Measurements from ENCODE around the gene NBAS.

DNA sequence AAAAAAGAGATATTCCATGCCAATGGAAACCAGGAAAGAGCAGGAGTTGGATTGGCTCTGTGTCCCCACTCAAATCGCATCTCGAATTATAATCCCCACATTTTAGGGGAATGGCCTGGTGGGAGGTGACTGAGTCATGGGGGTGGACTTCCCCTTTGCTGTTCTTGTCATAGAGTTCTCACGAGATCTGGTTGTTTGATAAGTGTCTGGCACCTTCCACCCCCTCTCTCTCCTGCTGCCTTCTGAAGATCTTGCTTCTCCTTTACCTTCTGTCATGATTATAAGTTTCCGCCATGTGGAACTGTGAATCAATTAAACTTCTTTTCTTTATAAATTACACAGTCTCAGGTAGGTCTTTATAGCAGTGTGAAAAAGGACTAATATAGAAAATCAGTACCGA, 355.6 kb downstream of the NBAS start:
- TF ChIP-seq POLR2AphosphoS5 (IDR thresholded peaks at IDR 0.05; ENCODE audit: low read depth, low read length) (no peak), SIN3A (IDR thresholded peaks at IDR 0.05; ENCODE audit: borderline replicate concordance, insufficient read depth, low read length) (no peak), TAF1 (IDR thresholded peaks at IDR 0.05; ENCODE audit: borderline replicate concordance, insufficient read depth, low read length) (no peak), FOXP2 (optimal IDR thresholded peaks at IDR 0.05; ENCODE audit: borderline replicate concordance, extremely low read depth, extremely low read length, insufficient read depth) (no peak)
- TF ChIP-seq, protein P1, sequence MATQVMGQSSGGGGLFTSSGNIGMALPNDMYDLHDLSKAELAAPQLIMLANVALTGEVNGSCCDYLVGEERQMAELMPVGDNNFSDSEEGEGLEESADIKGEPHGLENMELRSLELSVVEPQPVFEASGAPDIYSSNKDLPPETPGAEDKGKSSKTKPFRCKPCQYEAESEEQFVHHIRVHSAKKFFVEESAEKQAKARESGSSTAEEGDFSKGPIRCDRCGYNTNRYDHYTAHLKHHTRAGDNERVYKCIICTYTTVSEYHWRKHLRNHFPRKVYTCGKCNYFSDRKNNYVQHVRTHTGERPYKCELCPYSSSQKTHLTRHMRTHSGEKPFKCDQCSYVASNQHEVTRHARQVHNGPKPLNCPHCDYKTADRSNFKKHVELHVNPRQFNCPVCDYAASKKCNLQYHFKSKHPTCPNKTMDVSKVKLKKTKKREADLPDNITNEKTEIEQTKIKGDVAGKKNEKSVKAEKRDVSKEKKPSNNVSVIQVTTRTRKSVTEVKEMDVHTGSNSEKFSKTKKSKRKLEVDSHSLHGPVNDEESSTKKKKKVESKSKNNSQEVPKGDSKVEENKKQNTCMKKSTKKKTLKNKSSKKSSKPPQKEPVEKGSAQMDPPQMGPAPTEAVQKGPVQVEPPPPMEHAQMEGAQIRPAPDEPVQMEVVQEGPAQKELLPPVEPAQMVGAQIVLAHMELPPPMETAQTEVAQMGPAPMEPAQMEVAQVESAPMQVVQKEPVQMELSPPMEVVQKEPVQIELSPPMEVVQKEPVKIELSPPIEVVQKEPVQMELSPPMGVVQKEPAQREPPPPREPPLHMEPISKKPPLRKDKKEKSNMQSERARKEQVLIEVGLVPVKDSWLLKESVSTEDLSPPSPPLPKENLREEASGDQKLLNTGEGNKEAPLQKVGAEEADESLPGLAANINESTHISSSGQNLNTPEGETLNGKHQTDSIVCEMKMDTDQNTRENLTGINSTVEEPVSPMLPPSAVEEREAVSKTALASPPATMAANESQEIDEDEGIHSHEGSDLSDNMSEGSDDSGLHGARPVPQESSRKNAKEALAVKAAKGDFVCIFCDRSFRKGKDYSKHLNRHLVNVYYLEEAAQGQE (IDR thresholded peaks at IDR 0.05; ENCODE audit: insufficient read depth in 1 of 2, low read depth in 2 of 2, low read length in 2 of 2) = no peak

All from PFSK-1 (cell line).